HK-2 (cell line): Measurements from ENCODE around the gene CCDC93.

Experiments
- DNase-seq: peaks from one replicate; pipeline ENCODE4 v3.0.0-alpha.2; 2018; ENCODE audit not compliant: unreplicated experiment

Gene CCDC93

GRCh38 chr2:117989854-117990438, 23.9 kb downstream of the CCDC93 start:
- no peak for DNase-seq

- no peak for DNase-seq
These were observed 26.7 kb downstream of the CCDC93 start for GRCh38 chr2:117987121-117987520.

GRCh38 chr2:117985092-117985491, 28.8 kb downstream of the CCDC93 start:
- no peak for DNase-seq

- no peak for DNase-seq
These were observed 29.7 kb downstream of the CCDC93 start for GRCh38 chr2:117984208-117984607.

GRCh38 chr2:117983040-117983439, 30.8 kb downstream of the CCDC93 start:
- no peak for DNase-seq

- DNase-seq: no peak
These were observed 31.4 kb downstream of the CCDC93 start for GRCh38 chr2:117982376-117983033.

GRCh38 chr2:117981810-117982209, 32.1 kb downstream of the CCDC93 start:
- DNase-seq: no peak

- DNase-seq: no peak
These were observed 32.8 kb downstream of the CCDC93 start for GRCh38 chr2:117980783-117981676.

GRCh38 chr2:117979911-117980701, 33.8 kb downstream of the CCDC93 start:
- no peak for DNase-seq

GRCh38 chr2:117977696-117978095, 36.2 kb downstream of the CCDC93 start:
- DNase-seq: no peak

GRCh38 chr2:117976581-117976980, 37.3 kb downstream of the CCDC93 start:
- no peak for DNase-seq

- no peak for DNase-seq
These were observed 40.3 kb downstream of the CCDC93 start for GRCh38 chr2:117973498-117974082.

GRCh38 chr2:117972476-117973123, 41.3 kb downstream of the CCDC93 start:
- DNase-seq: no peak

GRCh38 chr2:117968722-117969121, 45.1 kb downstream of the CCDC93 start:
- DNase-seq: no peak

GRCh38 chr2:117967977-117968718, 45.7 kb downstream of the CCDC93 start:
- no peak for DNase-seq

- DNase-seq: no peak
These were observed 50.4 kb downstream of the CCDC93 start for GRCh38 chr2:117963446-117963845.

- no peak for DNase-seq
These were observed 52.7 kb downstream of the CCDC93 start for GRCh38 chr2:117961201-117961600.

- DNase-seq: no peak
These were observed 53.6 kb downstream of the CCDC93 start for GRCh38 chr2:117960231-117960630.

- no peak for DNase-seq
These were observed 55.7 kb downstream of the CCDC93 start for GRCh38 chr2:117958186-117958585.

GRCh38 chr2:117957616-117958015, 56.3 kb downstream of the CCDC93 start:
- DNase-seq: no peak
